Mucosa of rectum (tissue), 2 donors: ENCODE measurements around the gene FAM76A.
"Not testable (repeated sequence)": the region's sequence is repeated elsewhere in the genome, so short reads cannot be mapped to it uniquely, and the experiment has no call there.

Experiments used
- H3K27ac ChIP-seq, 2 donors: one replicate each; pipeline ENCODE4 v1.7.0; 2013; ENCODE audit warnings: inconsistent platforms in 2 of 2, low read depth in 2 of 2, low read length in 2 of 2
- H3K27me3 ChIP-seq, 2 donors: one replicate each; pipeline ENCODE4 v1.7.0; 2013; ENCODE audit warnings: low read length in 2 of 2; ENCODE audit not compliant: control insufficient read depth in 2 of 2, insufficient read depth in 2 of 2
- H3K36me3 ChIP-seq, 2 donors: one replicate each; pipeline ENCODE4 v1.7.0; 2013; ENCODE audit warnings: low read length in 2 of 2; ENCODE audit not compliant: control insufficient read depth in 2 of 2, insufficient read depth in 2 of 2
- H3K4me1 ChIP-seq, 2 donors: one replicate each; pipeline ENCODE4 v1.7.0; 2013; ENCODE audit warnings: low read length in 2 of 2, mild to moderate bottlenecking in 1 of 2; ENCODE audit not compliant: control insufficient read depth in 2 of 2, insufficient read depth in 2 of 2
- H3K4me3 ChIP-seq, 2 donors: one replicate each; pipeline ENCODE4 v1.7.0; 2013; ENCODE audit warnings: low read length in 2 of 2
- H3K9ac ChIP-seq, 2 donors: one replicate each; pipeline ENCODE4 v1.7.0; 2013; ENCODE audit warnings: low read length in 2 of 2, low read depth in 1 of 2, mild to moderate bottlenecking in 1 of 2
- H3K9me3 ChIP-seq, 2 donors: one replicate each; pipeline ENCODE4 v1.7.0; 2013; ENCODE audit warnings: low read length in 2 of 2; ENCODE audit not compliant: control insufficient read depth in 2 of 2
- donor health status: healthy.
- donor health status: Normal muscosa, but diverticular disease.

The FAM76A gene

DNA sequence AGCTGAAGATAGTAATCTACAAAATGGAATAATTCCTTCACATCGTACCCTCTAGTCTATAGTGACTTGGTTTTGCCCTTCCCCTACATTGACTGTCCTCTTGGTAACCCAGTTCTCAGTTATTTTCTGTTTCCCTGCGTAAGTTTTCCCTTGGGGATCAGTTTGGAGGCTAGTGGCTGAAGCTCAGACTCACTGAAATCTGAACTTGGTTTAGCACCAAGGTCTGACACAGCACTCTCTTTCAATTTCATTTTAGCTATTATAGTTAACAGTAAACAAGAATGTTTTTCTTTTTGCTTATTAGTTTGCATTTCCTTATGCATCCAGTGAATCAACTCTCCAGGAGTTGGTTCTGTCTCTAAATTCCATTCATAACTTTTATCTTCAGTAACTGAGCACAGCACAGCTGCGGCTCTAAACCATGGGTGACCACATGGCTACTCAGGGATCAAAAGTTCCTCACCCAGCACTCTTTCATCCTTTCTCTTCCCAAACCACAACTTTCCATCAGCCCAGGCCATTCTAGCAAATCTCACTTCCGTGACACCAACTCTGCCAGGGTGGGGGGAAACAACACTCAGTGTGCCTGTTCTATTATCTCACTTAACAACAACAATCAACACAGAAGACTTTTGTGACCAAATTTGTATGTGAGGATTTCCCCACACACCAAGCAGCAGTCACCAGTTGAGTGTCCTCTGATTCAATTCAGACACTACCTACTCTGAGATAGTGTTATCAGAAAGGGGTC is 36.2 kb upstream of the FAM76A start:
- peaks cover 3 to 5% of the 10 kb centered on the region in 2 donors for H3K4me1 ChIP-seq
- no peak overlapping the region for H3K9ac ChIP-seq
- H3K27ac ChIP-seq = no peak overlapping the region
- H3K4me3 ChIP-seq = no peak overlapping the region
- no peaks in the 10 kb centered on the region for H3K27me3 ChIP-seq
- no peaks in the 10 kb centered on the region for H3K36me3 ChIP-seq
- H3K9me3 ChIP-seq = no peaks in the 10 kb centered on the region

DNA sequence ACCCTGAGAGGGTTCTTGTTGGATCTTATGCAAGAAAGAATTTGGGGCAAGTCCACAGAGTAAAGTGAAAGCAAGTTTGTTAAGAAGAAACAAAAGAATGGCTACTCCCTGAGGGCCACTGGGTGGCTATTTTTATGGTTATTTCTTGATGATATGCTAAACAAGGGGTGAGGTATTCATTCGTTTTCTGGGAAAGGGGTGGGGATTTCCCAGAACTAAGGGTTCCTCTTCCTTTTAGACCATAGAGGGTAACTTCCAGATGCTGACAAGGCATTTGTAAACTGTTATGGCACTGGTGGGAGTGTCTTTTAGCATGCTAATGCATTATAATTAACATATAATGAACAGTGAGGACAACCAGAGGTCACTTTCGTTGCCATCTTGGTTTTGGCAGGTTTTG is 35.6 kb upstream of the FAM76A start:
- Histone ChIP-seq H3K9me3 (no peaks in the 10 kb centered on the region), H3K27ac (no peak overlapping the region), H3K4me3 (no peak overlapping the region), H3K9ac (no peak overlapping the region), H3K36me3 (no peaks in the 10 kb centered on the region), H3K27me3 (no peaks in the 10 kb centered on the region), H3K4me1 (peaks cover 3 to 5% of the 10 kb centered on the region in 2 donors)

DNA sequence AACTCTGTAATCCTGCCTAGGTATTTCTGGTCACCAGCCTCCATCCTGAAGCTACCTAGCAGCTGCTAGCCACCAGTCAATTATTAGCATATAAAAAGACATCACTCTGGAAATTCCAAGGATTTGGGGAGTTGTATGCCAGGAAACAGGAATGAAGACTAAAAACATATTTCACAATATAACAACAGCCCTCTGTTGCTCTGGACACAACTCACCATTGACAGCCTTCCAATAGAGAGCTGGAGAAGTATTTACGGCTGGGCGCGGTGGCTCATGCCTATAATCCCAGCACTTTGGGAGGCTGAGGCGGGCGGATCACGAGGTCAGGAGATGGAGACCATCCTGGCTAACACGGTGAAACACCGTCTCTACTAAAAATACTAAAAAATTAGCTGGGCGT is 28.9 kb upstream of the FAM76A start:
- not testable (repeated sequence) for H3K27me3 ChIP-seq, H3K9me3 ChIP-seq, H3K27ac ChIP-seq, H3K9ac ChIP-seq, H3K36me3 ChIP-seq, H3K4me3 ChIP-seq, H3K4me1 ChIP-seq

DNA sequence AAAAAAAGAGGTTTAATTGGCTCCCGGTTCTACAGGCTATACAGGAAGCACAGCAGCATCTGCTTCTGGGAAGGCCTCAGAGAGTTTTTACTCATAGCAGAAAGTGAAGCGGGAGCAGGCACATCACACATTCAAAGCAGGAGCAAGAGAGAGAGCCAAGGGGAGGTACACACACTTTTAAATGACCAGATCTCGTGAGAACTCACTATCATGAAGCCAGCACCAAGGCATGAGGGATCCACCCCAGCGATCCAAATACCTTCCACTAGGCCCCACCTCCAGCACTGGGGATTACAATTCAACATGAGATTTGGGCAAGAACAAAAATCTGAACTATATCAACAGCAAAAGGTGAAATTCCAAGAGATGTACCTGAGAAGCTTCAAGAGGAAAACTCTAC is 20.8 kb upstream of the FAM76A start:
- H3K9ac ChIP-seq = no peak overlapping the region
- H3K27me3 ChIP-seq = no peaks in the 10 kb centered on the region
- no peak overlapping the region for H3K27ac ChIP-seq
- no peak overlapping the region for H3K4me3 ChIP-seq
- no peaks in the 10 kb centered on the region for H3K4me1 ChIP-seq
- no peaks in the 10 kb centered on the region for H3K36me3 ChIP-seq
- H3K9me3 ChIP-seq = no peaks in the 10 kb centered on the region

DNA sequence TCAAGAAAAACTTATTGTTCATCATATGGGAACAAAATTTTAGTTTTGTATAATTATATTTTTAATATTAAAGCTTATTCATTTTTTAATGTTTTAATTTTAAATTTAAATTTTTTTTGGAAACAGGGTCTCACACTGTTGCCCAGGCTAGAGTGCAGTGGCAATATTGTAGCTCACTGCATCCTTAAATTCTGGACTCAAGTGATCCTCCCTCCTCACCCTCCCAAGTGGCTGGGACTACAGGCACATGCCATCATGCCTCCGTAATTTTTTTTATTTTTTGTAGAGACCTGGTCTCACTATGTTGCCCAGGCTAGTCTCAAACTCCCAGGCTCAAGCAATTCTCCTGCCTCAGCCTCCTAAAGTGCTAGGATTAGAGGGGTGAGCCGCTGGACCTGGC is 20.2 kb upstream of the FAM76A start:
- Histone ChIP-seq H3K9me3 (no peaks in the 10 kb centered on the region), H3K4me1 (no peaks in the 10 kb centered on the region), H3K36me3 (no peaks in the 10 kb centered on the region), H3K27me3 (no peaks in the 10 kb centered on the region), H3K27ac (no peak overlapping the region), H3K4me3 (no peak overlapping the region), H3K9ac (no peak overlapping the region)

- H3K27ac ChIP-seq = no peak overlapping the region
- no peaks in the 10 kb centered on the region for H3K4me1 ChIP-seq
- no peak overlapping the region for H3K4me3 ChIP-seq
Observed at GRCh38 chr1:27710574-27710973, 15.2 kb upstream of the FAM76A start.

GRCh38 chr1:27713139-27713725 is 12.5 kb upstream of the FAM76A start:
- Histone ChIP-seq H3K4me3 (no peak overlapping the region), H3K9me3 (peaks cover 0 to 5% of the 10 kb centered on the region in 2 donors), H3K27ac (no peak overlapping the region)

More at GRCh38 chr1:27710574-27710973, 15.2 kb upstream of the FAM76A start:
- Histone ChIP-seq H3K36me3 (no peaks in the 10 kb centered on the region), H3K27me3 (no peaks in the 10 kb centered on the region), H3K9me3 (no peaks in the 10 kb centered on the region), H3K9ac (no peak overlapping the region)

GRCh38 chr1:27713869-27714513 is 11.8 kb upstream of the FAM76A start:
- Histone ChIP-seq H3K4me1 (no peaks in the 10 kb centered on the region), H3K36me3 (no peaks in the 10 kb centered on the region), H3K9ac (no peak overlapping the region), H3K27me3 (no peaks in the 10 kb centered on the region), H3K27ac (no peak overlapping the region), H3K4me3 (no peak overlapping the region), H3K9me3 (peaks cover 0 to 5% of the 10 kb centered on the region in 2 donors)

More at GRCh38 chr1:27713139-27713725, 12.5 kb upstream of the FAM76A start:
- Histone ChIP-seq H3K36me3 (no peaks in the 10 kb centered on the region), H3K4me1 (no peaks in the 10 kb centered on the region), H3K27me3 (no peaks in the 10 kb centered on the region), H3K9ac (no peak overlapping the region)

DNA sequence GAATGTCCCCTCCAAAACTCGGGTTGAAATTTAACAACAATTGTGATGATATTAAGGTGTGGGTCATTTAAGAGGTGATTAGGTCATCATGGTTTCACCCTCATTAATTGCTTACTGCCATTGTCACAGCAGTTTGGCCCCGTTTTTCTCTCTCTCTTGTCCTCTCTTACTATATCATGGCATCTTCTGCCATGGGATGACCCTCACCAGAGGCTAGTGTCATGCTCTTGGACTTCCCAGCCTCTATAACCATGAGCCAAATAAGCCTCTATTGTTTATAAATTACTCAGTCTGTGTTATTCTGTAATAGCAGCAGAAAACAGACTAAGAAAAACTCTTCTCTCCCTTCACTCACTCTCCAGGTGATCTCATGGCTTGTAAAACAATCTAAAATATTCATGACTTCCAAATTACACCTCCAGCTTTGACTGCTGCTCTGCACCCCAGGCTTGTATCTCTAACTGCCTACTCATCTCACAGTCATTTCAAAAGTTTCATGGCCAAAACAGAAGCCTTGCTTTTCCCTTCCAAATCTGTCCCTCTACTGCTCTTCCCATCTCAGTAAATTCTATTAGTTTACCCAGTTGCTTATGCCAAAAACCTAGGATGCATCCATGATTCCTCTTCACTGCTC is 9.4 kb upstream of the FAM76A start:
- Histone ChIP-seq H3K4me3 (no peak overlapping the region), H3K9me3 (peaks cover 0 to 5% of the 10 kb centered on the region in 2 donors), H3K27ac (no peak overlapping the region), H3K27me3 (no peaks in the 10 kb centered on the region), H3K9ac (no peak overlapping the region), H3K36me3 (no peaks in the 10 kb centered on the region), H3K4me1 (no peaks in the 10 kb centered on the region)
